Measurements from ENCODE around the gene DIS3L2.
"Not testable (repeated sequence)": the region's sequence is repeated elsewhere in the genome, so short reads cannot be mapped to it uniquely, and the experiment has no call there.

The DIS3L2 gene

DNA sequence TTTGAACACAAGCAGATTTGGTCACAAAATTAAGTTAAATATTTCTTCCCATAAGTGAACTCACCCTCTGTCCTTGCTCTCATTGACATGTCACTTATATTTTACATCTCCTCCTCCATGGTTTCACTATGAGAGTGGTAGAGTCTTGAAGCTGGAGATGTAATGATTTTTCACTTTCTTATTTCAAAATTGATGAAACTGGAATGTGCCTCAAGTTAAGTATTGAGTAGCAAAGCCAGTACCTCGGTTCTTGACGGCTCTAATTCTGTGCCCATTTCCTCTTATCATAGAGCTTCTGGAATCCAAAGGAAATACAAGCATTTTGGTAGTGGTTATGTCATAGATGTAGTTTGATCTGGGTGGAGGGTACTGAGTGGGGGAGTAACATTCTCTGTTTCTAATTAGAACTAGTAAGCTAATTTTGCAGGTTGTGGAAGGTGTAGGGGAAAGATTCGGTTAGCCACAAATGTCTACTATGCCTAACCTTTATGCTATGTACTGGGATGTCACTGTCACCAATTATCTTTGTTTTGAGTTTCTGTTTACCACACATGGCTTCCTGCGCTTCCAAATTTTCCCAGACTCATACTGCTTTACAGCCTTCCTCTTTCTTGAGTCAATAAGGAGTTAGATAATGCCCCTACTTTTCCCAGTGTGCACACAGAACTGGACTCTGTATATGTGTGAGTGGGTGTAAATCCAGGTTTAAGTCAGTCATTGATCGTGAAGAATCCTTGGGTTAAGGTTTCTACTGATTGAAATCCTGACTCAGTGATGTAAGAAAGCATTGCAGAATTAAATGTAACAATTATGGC, 96.8 kb downstream of the DIS3L2 start:
- no peak for DNase-seq (ENCODE audit: low spot score)

DNA sequence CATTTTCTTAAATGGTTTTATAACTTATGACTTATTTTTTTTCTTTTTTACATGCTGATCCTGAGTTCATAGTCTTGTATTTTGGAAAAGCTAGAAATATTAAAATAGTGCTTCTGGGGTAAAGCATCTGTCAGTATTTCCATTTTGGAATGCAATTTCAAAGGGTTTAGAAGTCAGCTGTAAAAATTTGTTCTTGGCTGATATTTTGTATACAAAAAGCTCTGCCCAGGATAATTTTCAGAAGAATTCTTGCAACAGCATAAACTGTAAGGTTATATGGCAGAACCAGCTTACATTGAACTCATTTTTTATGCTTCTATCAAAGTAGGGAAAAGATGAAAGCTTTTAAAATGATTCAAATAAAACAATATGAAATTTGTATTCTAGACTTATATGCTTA, 97.4 kb downstream of the DIS3L2 start:
- no peak for DNase-seq (ENCODE audit: low spot score)

DNA sequence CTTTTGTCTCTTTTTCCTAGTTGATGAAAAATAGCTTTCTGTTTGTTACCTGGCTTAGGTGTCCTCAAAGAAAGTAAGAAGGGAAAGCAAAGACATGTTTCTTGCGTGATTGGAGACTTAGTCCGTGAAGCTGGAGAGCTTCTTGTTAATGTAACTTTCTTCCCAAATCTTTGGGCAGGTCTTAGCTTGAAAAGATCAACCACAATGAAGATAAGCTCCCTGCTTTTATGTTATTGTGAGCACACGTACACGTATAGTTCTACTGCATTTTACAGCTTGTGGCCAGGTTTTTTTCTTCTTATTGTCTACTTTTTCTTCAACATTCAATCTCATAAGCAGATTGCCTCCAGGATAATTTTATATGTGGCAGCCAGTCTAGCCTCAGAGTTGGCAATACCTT, 99.8 kb downstream of the DIS3L2 start:
- DNase-seq (ENCODE audit: low spot score) = no peak

DNA sequence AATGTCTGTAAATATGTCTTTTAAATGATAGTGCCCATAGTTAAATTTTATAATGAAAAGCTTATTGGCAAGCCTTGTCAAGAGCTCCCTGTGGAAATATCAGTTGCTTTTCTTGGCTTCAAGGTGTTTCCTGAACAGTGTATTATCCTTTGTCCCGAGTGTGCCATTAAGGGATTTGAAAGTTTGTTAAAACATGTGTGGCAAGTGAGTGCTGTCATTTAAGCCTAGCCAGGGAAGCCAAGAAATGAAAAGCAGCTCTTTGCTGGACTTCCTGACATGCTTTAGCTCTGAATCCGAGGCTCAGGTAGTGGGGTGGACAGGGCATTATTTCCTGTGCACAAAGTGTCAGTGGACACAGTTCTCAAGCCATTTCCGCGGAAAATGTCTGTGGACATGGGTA, 111.5 kb downstream of the DIS3L2 start:
- DNase-seq (ENCODE audit: low spot score) = no peak

DNA sequence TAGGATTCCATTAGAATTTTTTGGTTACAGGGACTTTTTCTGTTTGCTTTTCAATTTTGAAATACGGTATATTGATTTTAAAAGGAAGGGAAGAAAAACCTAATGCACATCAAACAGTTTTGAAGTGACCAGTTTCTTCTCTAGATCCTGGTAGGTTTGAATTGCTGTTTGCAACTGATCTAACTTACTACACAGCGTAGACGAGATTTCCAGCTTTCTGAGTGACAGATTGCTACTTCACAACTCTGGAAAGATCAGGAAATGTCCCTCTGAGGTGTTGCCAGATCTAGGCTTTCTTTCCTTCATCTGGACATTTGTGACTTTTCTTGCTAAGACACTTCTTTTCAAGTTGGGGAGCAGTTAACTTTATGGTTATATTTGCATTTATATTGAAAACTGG, 112.2 kb downstream of the DIS3L2 start:
- DNase-seq (ENCODE audit: low spot score) = no peak

DNA sequence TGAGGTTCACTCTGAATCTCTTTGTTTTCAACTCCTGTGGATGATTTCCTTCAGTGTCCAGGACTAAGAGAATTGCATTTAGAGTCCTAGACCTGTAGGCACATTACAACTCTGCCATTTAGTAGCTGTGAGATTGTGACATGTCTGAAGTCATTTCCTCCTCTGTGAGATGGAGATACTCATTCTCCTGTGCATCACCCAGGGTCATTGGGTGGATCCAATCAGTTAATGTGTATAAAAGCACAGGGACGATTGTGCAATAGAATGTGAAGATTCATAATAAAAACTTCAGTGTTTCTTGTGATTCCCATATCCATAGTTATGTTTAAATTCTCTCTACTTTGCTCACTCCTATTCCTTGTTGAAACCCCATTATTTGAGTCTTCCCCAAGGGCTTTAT, 113.6 kb downstream of the DIS3L2 start:
- no peak for DNase-seq (ENCODE audit: low spot score)

DNA sequence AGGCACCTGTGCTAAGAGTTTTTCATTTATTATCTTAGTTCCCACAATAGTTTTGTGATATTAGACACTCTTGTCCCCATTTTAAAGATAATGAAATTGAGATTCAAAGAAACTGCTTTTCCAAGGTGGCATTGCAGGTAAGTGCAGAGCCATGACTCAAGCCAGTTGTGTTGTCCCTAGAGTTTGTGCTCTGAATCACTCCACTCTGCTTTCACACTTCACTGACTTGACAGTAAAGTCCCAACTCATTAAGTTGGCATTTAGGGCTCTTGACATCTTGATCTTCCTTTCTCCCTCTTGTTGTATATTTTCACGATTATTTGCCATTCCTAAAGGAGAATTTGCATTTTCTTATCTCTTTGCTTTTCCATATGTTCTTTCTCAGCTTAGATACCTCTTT, 114.3 kb downstream of the DIS3L2 start:
- no peak for DNase-seq (ENCODE audit: low spot score)

DNA sequence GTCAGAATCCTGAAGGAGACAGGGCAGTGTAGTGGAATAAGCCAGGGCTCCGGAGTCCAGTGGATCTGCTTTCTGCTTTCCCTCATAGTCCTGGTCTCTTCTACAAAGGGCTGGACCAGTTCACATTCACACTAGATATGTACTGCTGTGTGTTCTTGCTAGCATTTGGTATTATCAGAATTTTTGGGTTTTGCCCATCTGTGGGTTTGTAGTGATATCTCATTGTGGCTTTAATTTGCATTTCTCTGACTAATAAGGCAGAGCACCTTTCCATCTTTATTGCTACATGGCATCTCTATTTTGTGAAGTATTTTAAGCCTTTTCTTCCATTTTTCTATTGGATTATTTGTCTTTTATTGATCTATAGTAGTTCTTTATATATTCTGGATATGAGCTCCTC, 114.8 kb downstream of the DIS3L2 start:
- no peak for DNase-seq (ENCODE audit: low spot score)

DNA sequence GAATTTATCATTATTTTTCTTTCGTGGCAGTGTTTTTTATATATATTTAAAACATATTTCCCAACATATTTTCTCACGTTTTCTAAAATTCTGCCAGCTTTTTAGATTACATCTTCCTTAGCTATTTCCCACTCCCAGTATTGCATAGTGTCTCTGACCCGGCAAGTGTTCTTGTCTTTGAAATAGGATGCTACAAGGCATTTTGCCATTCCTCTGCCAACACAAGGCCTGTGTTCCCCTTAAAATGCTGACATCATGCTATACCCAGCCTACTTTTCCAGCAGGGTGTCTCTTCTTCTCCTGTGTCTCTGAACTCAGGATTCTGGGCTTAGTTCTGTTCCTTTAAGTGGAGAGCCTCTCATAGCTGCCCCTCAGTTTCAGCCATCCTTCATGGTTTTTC, 115.2 kb downstream of the DIS3L2 start:
- DNase-seq (ENCODE audit: low spot score) = no peak

DNA sequence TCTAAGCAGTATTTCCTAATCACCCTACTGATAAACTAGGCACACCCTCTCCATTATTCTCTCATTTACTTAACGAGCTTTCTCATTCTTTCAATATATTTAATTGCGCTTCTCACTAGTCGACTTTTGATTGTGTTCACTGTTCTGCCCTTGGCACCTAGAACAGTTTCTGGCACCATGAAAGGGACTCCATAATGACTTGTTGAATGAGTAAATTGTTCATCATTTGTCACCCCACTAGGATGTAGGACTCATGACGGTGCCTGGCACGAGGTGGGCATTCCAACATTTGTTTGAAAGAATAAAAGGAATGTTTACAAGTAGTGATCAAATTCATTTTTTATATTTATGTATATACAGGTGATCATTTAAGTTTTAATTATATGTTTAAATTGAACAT, 123.7 kb downstream of the DIS3L2 start:
- no peak for DNase-seq (ENCODE audit: low spot score)

DNA sequence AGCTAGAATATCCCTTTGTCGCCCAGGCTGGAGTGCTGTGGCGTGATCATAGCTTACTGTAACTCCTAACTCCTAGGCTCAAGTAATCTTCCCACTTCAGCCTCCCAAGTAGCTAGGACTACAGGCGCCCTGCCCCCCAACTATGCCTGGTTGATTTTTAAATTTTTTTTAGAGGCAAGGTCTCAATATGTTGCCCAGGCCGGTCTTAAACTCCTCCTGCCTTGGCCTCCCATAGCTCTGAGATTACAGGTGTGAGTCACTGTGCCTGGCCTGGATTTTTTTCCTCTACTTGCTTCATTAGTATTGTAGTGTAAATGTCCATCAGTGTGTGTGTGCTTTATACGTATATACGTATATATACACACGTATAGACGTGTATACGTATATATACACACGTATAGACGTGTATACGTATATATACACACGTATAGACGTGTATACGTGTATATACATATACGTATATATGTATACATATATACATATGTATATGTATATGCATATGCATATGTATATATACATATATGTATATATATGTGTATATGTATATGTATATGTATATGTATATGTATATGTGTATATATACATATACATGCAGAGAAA, 124.4 kb downstream of the DIS3L2 start:
- no peak for DNase-seq (ENCODE audit: low spot score)

DNA sequence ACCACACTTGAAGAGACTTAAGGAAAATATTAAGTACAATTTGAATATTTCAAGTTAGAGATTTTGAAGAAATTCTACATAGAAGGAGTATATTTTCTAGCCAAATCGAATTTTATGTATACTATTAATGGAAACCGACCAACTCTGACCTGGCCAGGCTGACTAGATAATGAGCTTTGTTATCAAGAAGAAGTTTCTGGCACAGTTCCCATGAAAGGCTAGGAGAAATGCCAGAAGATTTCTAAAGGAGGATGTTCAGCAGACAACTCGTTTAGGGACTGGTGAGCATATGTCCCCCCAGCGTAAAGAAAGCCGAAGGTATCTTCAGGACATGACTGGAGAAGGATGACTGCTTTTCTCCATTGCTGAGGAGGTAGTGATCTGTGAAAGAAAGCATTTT, 127.3 kb downstream of the DIS3L2 start:
- no peak for DNase-seq (ENCODE audit: low spot score)

DNA sequence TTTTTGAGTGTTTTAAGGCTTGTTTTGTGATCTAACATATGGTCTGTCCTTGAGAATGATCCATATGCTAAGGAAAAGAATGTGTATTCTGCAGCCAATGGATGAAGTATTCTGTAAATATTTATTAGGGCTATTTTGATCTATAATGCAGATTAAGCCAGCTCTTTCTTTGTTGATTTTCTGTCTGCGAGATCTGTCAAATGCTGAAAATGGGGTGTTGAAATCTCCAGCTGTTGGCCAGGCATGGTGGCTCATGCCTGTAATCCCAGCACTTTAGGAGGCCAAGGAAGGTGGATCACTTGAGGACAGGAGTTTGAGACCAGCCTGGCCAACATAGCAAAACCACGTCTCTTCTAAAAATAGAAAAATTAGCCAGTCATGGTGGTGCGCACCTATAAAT, 132.7 kb downstream of the DIS3L2 start:
- DNase-seq (ENCODE audit: low spot score) = no peak

DNA sequence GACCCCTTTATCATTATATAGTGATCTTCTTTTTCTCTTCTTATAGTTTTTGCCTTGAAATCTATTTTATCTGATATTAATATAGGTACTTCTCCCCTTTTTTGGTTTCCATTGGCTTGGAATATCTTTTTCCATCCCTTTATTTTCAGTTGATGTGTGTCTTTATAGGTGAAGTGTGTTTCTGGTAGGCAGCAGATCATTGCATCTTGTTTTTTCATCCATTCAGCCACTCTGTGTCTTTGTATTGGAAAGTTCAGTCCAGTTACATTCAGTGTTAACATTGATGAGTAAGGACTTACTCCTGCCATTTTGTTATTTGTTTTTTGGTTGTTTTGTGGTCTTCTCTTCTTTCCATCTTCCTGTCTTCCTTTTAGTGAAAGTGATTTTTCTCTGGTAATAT, 133.4 kb downstream of the DIS3L2 start:
- DNase-seq (ENCODE audit: low spot score) = no peak

DNA sequence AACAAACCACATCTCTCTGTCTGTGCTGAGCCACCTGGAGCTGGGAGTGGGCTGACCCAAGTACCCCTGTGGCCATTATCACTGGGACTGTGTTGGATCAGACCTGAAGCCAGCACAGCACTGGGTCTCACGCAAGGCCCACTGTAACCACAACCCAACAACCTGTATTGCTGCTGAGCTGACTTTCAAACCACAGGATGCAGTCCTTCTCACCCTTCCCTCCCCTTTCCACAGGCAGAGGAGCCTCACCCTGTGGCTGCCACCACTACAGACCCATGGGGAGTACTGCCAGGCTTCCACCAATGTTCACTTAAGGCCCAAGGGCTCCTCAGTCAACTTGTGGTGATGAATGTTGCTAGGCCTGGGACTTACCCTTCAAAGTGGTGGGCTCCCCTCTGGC, 135.7 kb downstream of the DIS3L2 start:
- no peak for DNase-seq (ENCODE audit: low spot score)

DNA sequence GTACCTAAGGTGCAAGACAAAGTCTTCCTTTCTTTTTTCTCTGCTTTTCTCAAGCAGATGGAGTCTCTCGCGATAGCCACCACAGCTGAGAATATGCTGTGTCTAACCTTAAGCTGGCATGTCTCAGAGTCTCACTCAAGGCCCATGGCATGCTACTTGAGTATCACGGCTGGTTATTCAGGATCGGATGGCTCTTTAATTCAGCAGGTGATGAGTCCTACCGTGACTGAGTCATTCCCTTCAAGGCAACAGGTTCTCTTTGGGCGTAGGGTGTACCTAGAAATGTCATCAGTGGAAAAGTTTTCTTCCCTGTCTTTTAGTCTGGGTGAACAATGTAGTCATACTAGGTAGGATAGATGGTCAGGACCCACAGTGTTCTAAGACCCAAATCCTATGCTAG, 136.2 kb downstream of the DIS3L2 start:
- DNase-seq (ENCODE audit: low spot score) = no peak

DNA sequence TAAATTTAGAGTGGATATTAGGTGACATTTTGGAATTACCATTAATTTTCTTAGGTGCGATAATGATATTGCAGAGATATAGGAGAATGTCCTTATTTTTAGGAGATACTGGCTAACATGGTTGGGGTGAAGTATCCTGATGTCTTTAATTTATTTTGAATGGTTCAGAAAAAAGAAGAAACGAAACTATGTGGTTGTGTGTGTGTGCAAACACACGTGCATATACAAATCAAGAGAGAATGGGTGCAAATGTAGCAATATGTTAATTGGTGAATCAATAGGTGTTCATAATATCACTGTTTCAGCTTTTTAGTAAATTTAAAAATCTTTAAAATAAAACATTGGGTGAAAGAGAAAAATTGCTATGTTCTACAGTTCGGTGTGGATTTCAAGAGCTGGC, 140.9 kb downstream of the DIS3L2 start:
- no peak for DNase-seq (ENCODE audit: low spot score)

DNA sequence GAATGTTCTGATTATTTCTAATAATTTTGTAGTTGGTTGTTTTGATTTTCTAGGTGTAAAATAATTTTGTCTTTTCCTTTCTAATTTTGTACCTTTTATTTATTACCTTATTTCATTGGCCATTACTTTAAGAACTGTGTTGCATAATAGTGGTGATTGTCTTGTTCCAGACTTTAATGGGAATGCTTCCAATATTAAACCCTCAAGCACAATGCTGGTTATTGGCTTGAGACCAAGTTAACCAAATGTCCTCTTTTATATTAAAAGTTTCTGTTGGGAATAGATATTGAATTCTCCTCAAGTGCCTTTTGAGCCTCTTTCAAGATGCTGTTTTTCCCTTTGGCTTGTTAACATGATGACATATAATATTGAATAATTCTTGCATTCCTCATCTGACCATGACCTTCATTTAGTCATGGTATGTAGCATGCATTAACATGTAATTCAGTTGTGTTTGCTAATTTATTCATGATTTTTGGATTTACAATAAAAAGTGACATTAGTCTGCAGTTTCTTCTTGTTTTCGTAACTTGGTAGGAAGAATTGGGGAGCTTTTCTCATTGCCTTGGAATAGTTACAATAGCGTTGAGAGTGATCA, 141.7 kb downstream of the DIS3L2 start:
- no peak for DNase-seq (ENCODE audit: low spot score)

DNA sequence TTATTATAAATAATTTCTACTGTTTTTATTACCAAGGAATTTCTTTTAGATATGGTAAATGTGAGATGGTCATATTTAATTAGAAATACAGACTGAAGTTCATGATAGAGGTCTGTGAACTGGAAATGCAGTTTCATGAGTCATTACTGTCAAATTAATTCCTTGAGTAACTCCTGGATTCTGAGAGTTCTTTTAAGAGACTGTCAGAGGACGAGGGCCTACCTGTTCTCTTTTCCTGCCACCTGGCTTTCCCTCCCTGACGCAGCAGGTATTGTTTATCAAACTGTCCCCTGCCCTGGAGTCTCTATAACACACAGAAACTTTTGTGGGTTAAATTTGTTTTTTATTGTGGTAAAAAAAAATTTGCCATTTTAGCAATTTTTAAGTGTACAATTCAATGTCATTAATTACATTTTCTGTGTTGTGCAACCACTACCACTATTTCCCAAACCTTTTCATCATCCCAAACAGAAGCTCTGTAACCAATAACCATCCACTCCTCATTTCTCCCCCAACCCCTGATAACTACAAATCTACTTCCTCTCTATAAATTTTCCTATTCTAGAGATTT, 142.6 kb downstream of the DIS3L2 start:
- DNase-seq (ENCODE audit: low spot score) = no peak

DNA sequence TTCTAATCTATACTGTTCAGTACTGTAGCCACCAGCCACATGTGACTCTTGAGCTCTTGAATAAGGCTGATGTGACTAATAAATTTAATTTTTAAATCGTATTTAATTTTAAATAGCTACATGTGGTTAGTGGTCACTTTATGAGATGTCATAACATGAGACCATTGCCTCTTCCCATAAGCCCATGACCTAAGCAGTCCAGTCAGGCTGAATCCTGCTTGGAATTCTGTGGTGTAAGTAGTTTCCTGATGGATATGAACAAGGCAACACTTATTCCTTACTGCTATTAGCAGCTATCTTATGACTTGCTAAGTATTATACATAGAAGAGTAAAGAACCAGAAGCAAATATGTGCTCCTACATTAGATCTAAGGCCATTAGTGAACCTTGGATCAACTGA, 150.0 kb downstream of the DIS3L2 start:
- no peak for DNase-seq (ENCODE audit: low spot score)

DNA sequence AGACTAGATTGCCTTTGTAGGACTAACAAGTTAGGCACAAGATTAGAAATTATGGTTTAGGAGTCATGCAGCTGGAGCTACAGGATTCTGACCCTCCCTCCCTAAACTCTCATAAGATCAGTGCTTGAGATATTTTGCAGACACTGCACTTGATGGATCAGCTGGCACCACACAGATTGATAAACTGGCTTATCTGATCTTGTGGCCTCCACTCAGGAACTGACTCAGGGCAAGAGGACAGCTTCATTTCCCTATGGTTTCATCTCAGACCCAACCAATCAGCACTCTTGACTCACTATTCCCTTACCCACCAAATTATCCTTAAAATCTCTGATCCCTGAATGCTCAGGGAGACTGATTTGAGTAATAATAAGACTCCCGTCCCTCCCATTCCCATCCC, 152.3 kb downstream of the DIS3L2 start:
- DNase-seq (ENCODE audit: low spot score) = no peak

DNA sequence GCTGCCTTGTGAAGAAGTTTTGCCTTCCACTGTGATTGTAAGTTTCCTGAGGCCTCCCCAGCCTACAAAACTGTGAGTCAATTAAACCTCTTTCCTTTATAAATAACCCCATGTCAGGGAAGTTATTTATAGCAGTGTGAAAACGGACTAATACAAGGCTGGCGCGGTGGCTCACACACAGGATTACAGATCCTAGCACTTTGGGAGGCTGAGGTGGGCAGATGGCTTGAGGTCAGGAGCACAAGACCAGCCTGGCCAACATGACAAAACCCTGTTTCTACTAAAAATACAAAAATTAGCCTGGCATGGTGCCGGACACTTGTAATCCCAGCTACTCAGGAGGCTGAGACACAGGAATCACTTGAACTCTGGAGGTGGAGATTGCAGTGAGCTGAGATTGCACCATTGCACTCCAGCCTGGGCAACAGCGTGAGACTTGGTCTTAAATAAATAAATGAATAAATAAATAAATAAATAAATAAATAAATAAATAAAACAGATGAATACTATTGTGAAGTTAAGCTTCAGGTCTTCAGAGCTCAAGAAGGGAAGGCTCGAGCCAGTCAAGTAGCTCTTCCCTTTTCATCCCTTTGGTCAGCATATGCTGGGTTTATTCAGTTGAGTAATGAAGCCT, 154.3 kb downstream of the DIS3L2 start:
- not testable (repeated sequence) for DNase-seq (ENCODE audit: low spot score)

DNA sequence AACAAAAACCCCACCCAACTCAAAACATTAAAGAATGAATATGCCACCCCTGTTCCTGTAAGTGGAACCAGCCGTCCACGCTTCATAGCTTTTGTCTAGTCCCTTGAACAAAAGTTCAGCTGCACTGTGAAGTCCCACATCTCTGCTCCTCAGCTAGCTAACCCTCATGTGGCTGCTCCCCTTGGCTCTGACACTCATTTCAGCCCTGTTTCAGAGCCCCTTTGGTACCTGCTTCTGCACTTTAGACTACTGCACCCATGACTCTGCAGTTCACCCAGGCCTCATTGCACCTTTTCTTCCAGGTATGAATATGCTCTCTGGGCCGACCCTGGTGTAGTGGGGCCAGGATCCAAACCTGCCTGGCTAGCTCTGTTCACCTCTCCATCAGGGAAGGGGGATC, 155.3 kb downstream of the DIS3L2 start:
- DNase-seq (ENCODE audit: low spot score) = no peak

All from hematopoietic multipotent progenitor cell treated with erythropoietin and hydrocortisone succinate and interleukin-3 and kit ligand, for 15 days (in vitro differentiated cells).